Sigmoid colon (tissue), 7 donors: ENCODE measurements around the gene CECR2. TPM values are rescaled to one million over a fixed set of nuclear protein-coding genes. Genes with fewer than 3 reads are reported as not detected.
A peak's percentile ranks its signal among the peaks of the same experiment; 100 is the strongest.

ENCODE experiments used
- DNase-seq: peaks from one replicate; pipeline ENCODE4 v3.0.0-alpha.2; 2019
- H3K27ac ChIP-seq, 4 donors: fragments of 200-600 bp; sonication (generic); one replicate each; pipeline ENCODE4 v1.5.1; 2016 to 2019; ENCODE audit warnings: mild to moderate bottlenecking in 1 of 4
- H3K27me3 ChIP-seq, 3 donors: fragments of 200-600 bp; sonication (generic); one replicate each; pipeline ENCODE4 v1.5.1; 2019; ENCODE audit warnings: mild to moderate bottlenecking in 1 of 3
- H3K36me3 ChIP-seq, 4 donors: fragments of 200-600 bp; sonication (generic); one replicate each; pipeline ENCODE4 v1.5.1; 2016 to 2019
- H3K4me1 ChIP-seq, 4 donors: fragments of 200-600 bp; sonication (generic); one replicate each; pipeline ENCODE4 v1.5.1; 2017 to 2019
- H3K4me3 ChIP-seq, 4 donors: fragments of 200-600 bp; sonication (generic); one replicate each; pipeline ENCODE4 v1.5.1; 2017 to 2019; ENCODE audit warnings: mild to moderate bottlenecking in 2 of 4, moderate library complexity in 1 of 4
- H3K9me3 ChIP-seq, 4 donors: fragments of 200-600 bp in 3 of 4; sonication (generic) in 3 of 4; one replicate each; pipeline versions ENCODE4 v1.5.1 to v1.6.1; 2013 to 2019
- EP300 ChIP-seq, 4 donors: sonication (generic); formaldehyde crosslinking; IDR thresholded peaks; one replicate each; pipeline ENCODE4 v1.6.1; 2017; ENCODE audit warnings: antibody characterized with exemption in 4 of 4
- POLR2A ChIP-seq, 2 donors: fragments of 450-650 bp; IDR thresholded peaks; one replicate each; pipeline ENCODE4 v1.6.1; 2016; ENCODE audit warnings: antibody characterized with exemption in 2 of 2, mild to moderate bottlenecking in 2 of 2, moderate library complexity in 2 of 2
- POLR2AphosphoS5 ChIP-seq, 4 donors: sonication (generic); formaldehyde crosslinking; IDR thresholded peaks; one replicate each; pipeline ENCODE4 v1.6.1; 2017; ENCODE audit warnings: antibody characterized with exemption in 4 of 4
- WGBS, 2 donors: extraction: QIAGEN DNeasy Blood & Tissue Kit; methylation state at CpG; one replicate each; pipeline ENCODE4 v1.1.7; 2013; 5-methylcytosine and 5-hydroxymethylcytosine counted together
- intact Hi-C: fragments of 100-400 bp; cut with DNase I; formaldehyde crosslinking; loops from one replicate; pipeline ENCODE4 v1.15.1; 2023
- polyA plus RNA-seq, 3 donors: library from polyadenylated mRNA; stranded (reverse); fragments of 200-250 nt; gene quantifications; one replicate each; pipeline ENCODE4 v1.2.3, GENCODE V29; 2013
- total RNA-seq, 4 donors: library from RNA; depleted of rRNA; stranded (reverse); fragments of >200 nt; gene quantifications; one replicate each; pipeline ENCODE4 v1.1.0, GENCODE V29; 2016
- TF ChIP-seq, protein P1 (sequence below), 4 experiments: fragments of 450-650 bp in 3 of 4; fragments of 200-600 bp in 1 of 4; IDR thresholded peaks; one replicate each; pipeline ENCODE4 v1.5.1; 2016 to 2019; ENCODE audit warnings: antibody characterized with exemption in 4 of 4, mild to moderate bottlenecking in 3 of 4, moderate library complexity in 2 of 4
- donor health status: healthy with polysubstance abuse.
- donor health status: Bipolar disorder and iron deficiency.
- donor health status: healthy.

The CECR2 gene
- total and polyA plus RNA-seq, 7 donors: 0.39 to 2.8 (median 1.3) TPM; not detected in 1

- no peaks in the 10 kb centered on the region for H3K27me3 ChIP-seq
- intact Hi-C loops: no loop called here
- H3K4me3 ChIP-seq: no peak overlapping the region
Observed at GRCh38 chr22:17431179-17431578, 61.9 kb downstream of the CECR2 start.

GRCh38 chr22:17434856-17435255, 65.6 kb downstream of the CECR2 start:
- no peaks in the 10 kb centered on the region for H3K36me3 ChIP-seq
- TF ChIP-seq, protein P1, sequence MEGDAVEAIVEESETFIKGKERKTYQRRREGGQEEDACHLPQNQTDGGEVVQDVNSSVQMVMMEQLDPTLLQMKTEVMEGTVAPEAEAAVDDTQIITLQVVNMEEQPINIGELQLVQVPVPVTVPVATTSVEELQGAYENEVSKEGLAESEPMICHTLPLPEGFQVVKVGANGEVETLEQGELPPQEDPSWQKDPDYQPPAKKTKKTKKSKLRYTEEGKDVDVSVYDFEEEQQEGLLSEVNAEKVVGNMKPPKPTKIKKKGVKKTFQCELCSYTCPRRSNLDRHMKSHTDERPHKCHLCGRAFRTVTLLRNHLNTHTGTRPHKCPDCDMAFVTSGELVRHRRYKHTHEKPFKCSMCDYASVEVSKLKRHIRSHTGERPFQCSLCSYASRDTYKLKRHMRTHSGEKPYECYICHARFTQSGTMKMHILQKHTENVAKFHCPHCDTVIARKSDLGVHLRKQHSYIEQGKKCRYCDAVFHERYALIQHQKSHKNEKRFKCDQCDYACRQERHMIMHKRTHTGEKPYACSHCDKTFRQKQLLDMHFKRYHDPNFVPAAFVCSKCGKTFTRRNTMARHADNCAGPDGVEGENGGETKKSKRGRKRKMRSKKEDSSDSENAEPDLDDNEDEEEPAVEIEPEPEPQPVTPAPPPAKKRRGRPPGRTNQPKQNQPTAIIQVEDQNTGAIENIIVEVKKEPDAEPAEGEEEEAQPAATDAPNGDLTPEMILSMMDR (IDR thresholded peaks at IDR 0.05): no peak
- no peak for TF ChIP-seq POLR2A (IDR thresholded peaks at IDR 0.05)
- TF ChIP-seq POLR2AphosphoS5 (IDR thresholded peaks at IDR 0.05): no peak
- no peak for TF ChIP-seq EP300 (IDR thresholded peaks at IDR 0.05)
- WGBS, 2 donors: 80 to 85% methylated on average over 3 of the region's 3 CpGs
- DNase-seq: no peak
- H3K4me3 ChIP-seq: no peak overlapping the region
- H3K9me3 ChIP-seq: no peaks in the 10 kb centered on the region
- no peaks in the 10 kb centered on the region for H3K4me1 ChIP-seq
- intact Hi-C loops: no loop called here
- no peaks in the 10 kb centered on the region for H3K27me3 ChIP-seq
- no peak overlapping the region for H3K27ac ChIP-seq

More at GRCh38 chr22:17431179-17431578, 61.9 kb downstream of the CECR2 start:
- no peak overlapping the region for H3K27ac ChIP-seq
- TF ChIP-seq POLR2A (IDR thresholded peaks at IDR 0.05) (no peak), POLR2AphosphoS5 (IDR thresholded peaks at IDR 0.05) (no peak), EP300 (IDR thresholded peaks at IDR 0.05) (no peak)
- TF ChIP-seq, protein P1 (IDR thresholded peaks at IDR 0.05): no peak
- H3K4me1 ChIP-seq: no peaks in the 10 kb centered on the region
- DNase-seq: no peak
- no peaks in the 10 kb centered on the region for H3K9me3 ChIP-seq
- no peaks in the 10 kb centered on the region for H3K36me3 ChIP-seq
- 12 to 29% methylated on average over 1 of the region's 1 CpG for WGBS, 2 donors

DNA sequence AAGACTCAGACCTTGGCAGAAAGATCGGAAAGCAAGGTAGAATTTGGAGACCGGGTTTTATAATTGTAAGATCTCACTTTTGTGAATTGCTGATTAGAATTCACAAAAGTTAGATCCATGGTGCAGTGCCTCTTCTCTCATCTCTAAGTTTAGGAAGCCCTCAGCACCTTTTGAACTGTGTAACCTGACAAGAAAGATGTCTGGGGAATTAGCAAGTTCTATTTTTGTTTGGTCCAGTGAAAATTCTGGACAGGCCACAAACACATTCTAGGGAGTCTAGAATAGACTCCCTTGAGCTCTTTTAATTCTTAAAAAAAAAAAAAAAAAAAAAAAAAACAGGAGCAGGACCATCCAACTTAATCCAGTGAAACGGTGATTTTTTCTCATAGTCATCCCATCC, 66.1 kb downstream of the CECR2 start:
- intact Hi-C loops: no loop called here
- Histone ChIP-seq H3K9me3 (no peaks in the 10 kb centered on the region), H3K27ac (no peak overlapping the region), H3K27me3 (no peaks in the 10 kb centered on the region), H3K4me1 (no peaks in the 10 kb centered on the region), H3K4me3 (no peak overlapping the region), H3K36me3 (no peaks in the 10 kb centered on the region)
- DNase-seq: no peak
- TF ChIP-seq, protein P1 (IDR thresholded peaks at IDR 0.05): no peak
- TF ChIP-seq POLR2A (IDR thresholded peaks at IDR 0.05) (no peak), EP300 (IDR thresholded peaks at IDR 0.05) (no peak), POLR2AphosphoS5 (IDR thresholded peaks at IDR 0.05) (no peak)
- 80 to 88% methylated on average over 3 of the region's 3 CpGs for WGBS, 2 donors

GRCh38 chr22:17436382-17436980, 67.2 kb downstream of the CECR2 start:
- H3K4me1 ChIP-seq: no peaks in the 10 kb centered on the region
- H3K4me3 ChIP-seq: no peak overlapping the region
- H3K36me3 ChIP-seq: no peaks in the 10 kb centered on the region
- H3K27me3 ChIP-seq: no peaks in the 10 kb centered on the region
- 42 to 68% methylated on average over 5 of the region's 5 CpGs for WGBS, 2 donors
- TF ChIP-seq POLR2A (IDR thresholded peaks at IDR 0.05): no peak
- TF ChIP-seq, protein P1 (IDR thresholded peaks at IDR 0.05): no peak
- no peak for TF ChIP-seq POLR2AphosphoS5 (IDR thresholded peaks at IDR 0.05)
- no peak for TF ChIP-seq EP300 (IDR thresholded peaks at IDR 0.05)
- no peak for DNase-seq
- H3K27ac ChIP-seq: peak overlapping the region in 1 of 4 donors; percentile 10
- intact Hi-C loops: no loop called here
- no peaks in the 10 kb centered on the region for H3K9me3 ChIP-seq

GRCh38 chr22:17436981-17437412, 67.7 kb downstream of the CECR2 start:
- intact Hi-C loops: no loop called here
- H3K4me3 ChIP-seq: no peak overlapping the region
- no peaks in the 10 kb centered on the region for H3K27me3 ChIP-seq
- H3K9me3 ChIP-seq: no peaks in the 10 kb centered on the region
- no peaks in the 10 kb centered on the region for H3K4me1 ChIP-seq
- peak overlapping the region in 1 of 4 donors; percentile 10 for H3K27ac ChIP-seq
- no peaks in the 10 kb centered on the region for H3K36me3 ChIP-seq
- WGBS, 2 donors: 51 to 70% methylated on average over 8 of the region's 8 CpGs
- DNase-seq: no peak
- TF ChIP-seq, protein P1 (IDR thresholded peaks at IDR 0.05): no peak
- TF ChIP-seq POLR2A (IDR thresholded peaks at IDR 0.05) (no peak), POLR2AphosphoS5 (IDR thresholded peaks at IDR 0.05) (no peak), EP300 (IDR thresholded peaks at IDR 0.05) (no peak)
